H9 (cell line): ENCODE data around the gene SECTM1. TPM values are rescaled to one million over a fixed set of nuclear protein-coding genes. Genes with fewer than 3 reads are reported as not detected.

ENCODE experiments used
- DNase-seq: peaks from one replicate; pipeline ENCODE4 v3.0.0-alpha.2; 2017
- H2AFZ ChIP-seq: one replicate; pipeline ENCODE4 v1.6.1; 2013; ENCODE audit warnings: mild to moderate bottlenecking, low read length, control low read depth, moderate library complexity
- H2AK5ac ChIP-seq: 2 replicates; pipeline ENCODE4 v1.6.1; 2013; ENCODE audit warnings: low read length, control low read depth, mixed read lengths; ENCODE audit not compliant: insufficient read length
- H2BK120ac ChIP-seq: one replicate; pipeline ENCODE4 v1.6.1; 2013; ENCODE audit warnings: low read depth, mild to moderate bottlenecking, low read length, control low read depth, inconsistent platforms; ENCODE audit not compliant: poor library complexity, severe bottlenecking
- H2BK12ac ChIP-seq: 2 replicates; pipeline ENCODE4 v1.6.1; 2013; ENCODE audit warnings: low read length, control low read depth, mixed read lengths, low read depth; ENCODE audit not compliant: insufficient read length
- H2BK15ac ChIP-seq: 2 replicates; pipeline ENCODE4 v1.6.1; 2013; ENCODE audit warnings: low read depth, low read length, control low read depth
- H2BK20ac ChIP-seq: one replicate; pipeline ENCODE4 v1.6.1; 2013; ENCODE audit warnings: low read depth, mild to moderate bottlenecking, low read length, control low read depth, inconsistent platforms; ENCODE audit not compliant: poor library complexity, severe bottlenecking
- H2BK5ac ChIP-seq: 2 replicates; pipeline ENCODE4 v1.6.1; 2013; ENCODE audit warnings: low read length, control low read depth, mixed read lengths; ENCODE audit not compliant: insufficient read length
- H3K14ac ChIP-seq: 2 replicates; pipeline ENCODE4 v1.6.1; 2013; ENCODE audit warnings: low read length, control low read depth; ENCODE audit not compliant: insufficient read depth
- H3K18ac ChIP-seq: 2 replicates; pipeline ENCODE4 v1.6.1; 2013; ENCODE audit warnings: low read depth, mild to moderate bottlenecking, mixed read lengths, low read length, control low read depth; ENCODE audit not compliant: insufficient read length
- H3K23ac ChIP-seq: 2 replicates; pipeline ENCODE4 v1.6.1; 2013; ENCODE audit warnings: low read length, control low read depth, mixed read lengths, low read depth; ENCODE audit not compliant: insufficient read length
- H3K23me2 ChIP-seq: 2 replicates; pipeline ENCODE4 v1.6.1; 2013; ENCODE audit warnings: low read depth, mild to moderate bottlenecking, mixed read lengths, low read length, control low read depth; ENCODE audit not compliant: insufficient read length, poor library complexity, severe bottlenecking
- H3K27ac ChIP-seq: 2 replicates; pipeline ENCODE4 v1.5.1; 2013; ENCODE audit warnings: low read length, control low read depth, mixed read lengths, low read depth; ENCODE audit not compliant: insufficient read length
- H3K27me3 ChIP-seq: 2 replicates; pipeline ENCODE4 v1.6.1; 2013; ENCODE audit warnings: low read length, control low read depth, inconsistent platforms; ENCODE audit not compliant: insufficient read depth
- H3K4ac ChIP-seq: 2 replicates; pipeline ENCODE4 v1.6.1; 2013; ENCODE audit warnings: low read depth, mild to moderate bottlenecking, control low read depth, inconsistent platforms, low read length, moderate library complexity
- H3K4me1 ChIP-seq: 2 replicates; pipeline ENCODE4 v1.6.1; 2013; ENCODE audit warnings: low read length, control low read depth, inconsistent platforms; ENCODE audit not compliant: insufficient read depth
- H3K4me2 ChIP-seq: 2 replicates; pipeline ENCODE4 v1.6.1; 2013; ENCODE audit warnings: low read length, control low read depth, mixed read lengths; ENCODE audit not compliant: insufficient read length, insufficient read depth
- H3K56ac ChIP-seq: 2 replicates; pipeline ENCODE4 v1.6.1; 2013; ENCODE audit warnings: low read depth, mild to moderate bottlenecking, mixed read lengths, low read length, control low read depth; ENCODE audit not compliant: insufficient read length
- H3K79me1 ChIP-seq: 2 replicates; pipeline ENCODE4 v1.6.1; 2013; ENCODE audit warnings: low read depth, mild to moderate bottlenecking, moderate library complexity, low read length, control low read depth, inconsistent platforms; ENCODE audit not compliant: insufficient read depth, poor library complexity, severe bottlenecking
- H3K79me2 ChIP-seq: 2 replicates; pipeline ENCODE4 v1.6.1; 2013; ENCODE audit warnings: low read length, control low read depth, inconsistent platforms; ENCODE audit not compliant: insufficient read depth
- H3K9ac ChIP-seq: 2 replicates; pipeline ENCODE4 v1.6.1; 2013; ENCODE audit warnings: low read length, control low read depth, mixed read lengths; ENCODE audit not compliant: insufficient read length; ENCODE audit errors: extremely low read depth
- H3K9me3 ChIP-seq: one replicate; pipeline ENCODE4 v1.6.1; 2013; ENCODE audit warnings: low read depth, low read length, inconsistent platforms; ENCODE audit not compliant: control insufficient read depth
- H3T11ph ChIP-seq: one replicate; pipeline ENCODE4 v1.6.1; 2013; ENCODE audit warnings: mild to moderate bottlenecking, low read length, control low read depth, inconsistent platforms
- H4K20me1 ChIP-seq: one replicate; pipeline ENCODE4 v1.6.1; 2013; ENCODE audit not compliant: control insufficient read depth, insufficient read length, insufficient read depth
- H4K5ac ChIP-seq: 2 replicates; pipeline ENCODE4 v1.6.1; 2013; ENCODE audit warnings: low read depth, mild to moderate bottlenecking, mixed read lengths, low read length, control low read depth; ENCODE audit not compliant: insufficient read length
- H4K8ac ChIP-seq: replicated peaks from 2 replicates; pipeline ENCODE4 v1.6.1; 2013; ENCODE audit warnings: low read length, control low read depth, mixed read lengths, low read depth; ENCODE audit not compliant: insufficient read length
- H4K91ac ChIP-seq: 2 replicates; pipeline ENCODE4 v1.6.1; 2013; ENCODE audit warnings: low read depth, mild to moderate bottlenecking, moderate library complexity, mixed read lengths, low read length, control low read depth; ENCODE audit not compliant: insufficient read length
- H3K27ac Mint-ChIP-seq, 3 experiments: 2 replicates in 2 of 3; 3 replicates in 1 of 3; pipeline ENCODE4 v1.8.0; 2020 to 2021; ENCODE audit warnings: mixed read lengths in 3 of 3, mild to moderate bottlenecking in 1 of 3, moderate library complexity in 1 of 3
- H3K27me3 Mint-ChIP-seq: 2 replicates; pipeline ENCODE4 v1.8.0; 2021; ENCODE audit warnings: low read depth, mild to moderate bottlenecking, moderate library complexity, mixed read lengths
- H3K36me3 Mint-ChIP-seq, 3 experiments: 2 replicates in 2 of 3; 3 replicates in 1 of 3; pipeline ENCODE4 v1.8.0; 2020 to 2021; ENCODE audit warnings: low read depth in 3 of 3, mixed read lengths in 3 of 3; ENCODE audit not compliant: insufficient read depth in 1 of 3
- H3K4me1 Mint-ChIP-seq, 2 experiments: 2 replicates each; pipeline ENCODE4 v1.8.0; 2020; ENCODE audit warnings: mixed read lengths in 2 of 2
- H3K4me3 Mint-ChIP-seq, 2 experiments: 2 replicates in 1 of 2; 3 replicates in 1 of 2; pipeline ENCODE4 v1.8.0; 2020 to 2021; ENCODE audit warnings: mild to moderate bottlenecking in 2 of 2, mixed read lengths in 2 of 2, moderate library complexity in 1 of 2
- H3K9me3 Mint-ChIP-seq, 2 experiments: 2 replicates in 1 of 2; 3 replicates in 1 of 2; pipeline ENCODE4 v1.8.0; 2020; ENCODE audit warnings: mild to moderate bottlenecking in 2 of 2, mixed read lengths in 2 of 2, moderate library complexity in 1 of 2
- CTCF ChIP-seq: fragments of 200-600 bp; sonication (generic); conservative IDR thresholded peaks from 3 replicates; pipeline ENCODE4 v1.8.0; 2021; ENCODE audit warnings: antibody characterized with exemption, mild to moderate bottlenecking
- WGBS: extraction: QIAGEN DNeasy Blood & Tissue Kit; methylation state at CpG from one replicate; pipeline ENCODE4 v1.1.7; 2013; ENCODE audit warnings: missing lambda C conversion rate, low lambda C conversion rate, mixed read lengths; ENCODE audit not compliant: insufficient read length; ENCODE audit errors: extremely low coverage; 5-methylcytosine and 5-hydroxymethylcytosine counted together
- total RNA-seq: library from RNA; stranded (reverse); gene quantifications from 2 replicates; pipeline ENCODE4 v1.2.1, GENCODE V29; 2021

Gene SECTM1
- total RNA-seq, 1 experiment from 2014 or later: 0.28 TPM

GRCh38 chr17:82339634-82340580 is 6.3 kb upstream of the SECTM1 start:
- Histone ChIP-seq H2BK15ac (no peak overlapping the region), H2AK5ac (no peak overlapping the region), H3K79me1 (no peaks in the 10 kb centered on the region), H3K4me1 (no peaks in the 10 kb centered on the region), H3K9me3 (no peaks in the 10 kb centered on the region), H3K4ac (no peak overlapping the region), H3K56ac (no peak overlapping the region), H4K20me1 (no peaks in the 10 kb centered on the region), H3K23me2 (peaks cover 2% of the 10 kb centered on the region), H2BK5ac (no peak overlapping the region), H3K27me3 (peaks cover 3% of the 10 kb centered on the region; the same call in 1 of the 2 replicates), H3K18ac (no peak overlapping the region), H3K14ac (peak overlapping the region; percentile 78), H3K4me2 (no peak overlapping the region), H2AFZ (no peak overlapping the region), H3T11ph (no peak overlapping the region), H4K91ac (no peak overlapping the region), H4K5ac (no peak overlapping the region), H3K23ac (no peak overlapping the region), H3K27ac (no peak overlapping the region), H2BK12ac (no peak overlapping the region), H4K8ac (no peak overlapping the region), H2BK20ac (no peak overlapping the region), H3K79me2 (no peaks in the 10 kb centered on the region), H2BK120ac (no peak overlapping the region), H3K9ac (no peak overlapping the region)
- H3K36me3 Mint-ChIP-seq: peaks cover 3 to 8% (median 6%) of the 10 kb centered on the region in 3 experiments; a peak in 6 of 7 replicates
- H3K27me3 Mint-ChIP-seq: peaks cover 80% of the 10 kb centered on the region
- no peak for TF ChIP-seq CTCF
- peaks cover 20 to 31% of the 10 kb centered on the region in 2 experiments for H3K4me1 Mint-ChIP-seq
- no CpG with 5 or more reads among the region's 10 CpGs for WGBS
- H3K9me3 Mint-ChIP-seq: peaks cover 15 to 17% of the 10 kb centered on the region in 2 experiments
- no peak overlapping the region for H3K4me3 Mint-ChIP-seq
- H3K27ac Mint-ChIP-seq: no peak overlapping the region
- no peak for DNase-seq
